T-cell (primary cell): ENCODE results near the gene ESRP2. TPM values are rescaled to one million over a fixed set of nuclear protein-coding genes. Genes with fewer than 3 reads are reported as not detected.
A peak's percentile ranks its signal among the peaks of the same experiment; 100 is the strongest.

ENCODE experiments used
- ATAC-seq, 4 experiments: fragments of 200-7000 bp in 3 of 4; fragments of 150-1000 bp in 1 of 4; cut with Tn5 transposase; replicated peaks in 1 of 4; 1 replicate in 3 of 4; 2 replicates in 1 of 4; pipeline ENCODE4 v1.10.0; 2021; ENCODE audit warnings: moderate library complexity in 3 of 4, mild to moderate bottlenecking in 2 of 4, moderate number of reproducible peaks in 1 of 4
- CTCF ChIA-PET, 2 donors: fragments of 300-600 bp; sonication (Branson Sonifier 250); formaldehyde crosslinking; loops; one replicate each; lab custom pipeline; 2022; ENCODE audit warnings: antibody characterized with exemption in 2 of 2; lab: Charles Lee
- POLR2A ChIA-PET, 2 donors: fragments of 300-600 bp; sonication (Branson Sonifier 250); formaldehyde crosslinking; loops; one replicate each; lab custom pipeline; 2022; ENCODE audit warnings: antibody characterized with exemption in 2 of 2; lab: Charles Lee
- DNase-seq, 35 experiments: peaks; one replicate each; pipeline versions ENCODE4 v3.0.0 to v3.0.0-alpha.2; 2013 to 2023
- H3K27ac ChIP-seq: one replicate; pipeline ENCODE4 v1.5.1; 2013; ENCODE audit warnings: low read length
- H3K27me3 ChIP-seq, 2 experiments: replicated peaks in 1 of 2; 1 replicate in 1 of 2; 2 replicates in 1 of 2; pipeline versions ENCODE4 v1.6.1 to v1.7.0; 2013; ENCODE audit warnings: low read length in 1 of 2, mixed read lengths in 1 of 2; ENCODE audit not compliant: control insufficient read depth in 2 of 2, insufficient read depth in 2 of 2; ENCODE audit errors: extremely low read depth in 1 of 2
- H3K36me3 ChIP-seq, 2 donors: 1 replicate in 1 of 2; 2 replicates in 1 of 2; pipeline versions ENCODE4 v1.6.1 to v1.7.0; 2013; ENCODE audit warnings: low read length in 1 of 2; ENCODE audit not compliant: control insufficient read depth in 2 of 2, insufficient read depth in 1 of 2; ENCODE audit errors: extremely low read depth in 1 of 2
- H3K4me1 ChIP-seq, 2 experiments: 1 replicate in 1 of 2; 2 replicates in 1 of 2; pipeline versions ENCODE4 v1.6.1 to v1.7.0; 2013; ENCODE audit warnings: low read length in 2 of 2, mixed read lengths in 1 of 2; ENCODE audit not compliant: insufficient read depth in 2 of 2, control insufficient read depth in 1 of 2; ENCODE audit errors: extremely low read depth in 1 of 2
- H3K4me3 ChIP-seq, 2 donors: 1 replicate in 1 of 2; 2 replicates in 1 of 2; pipeline versions ENCODE4 v1.5.1 to v1.7.0; 2013; ENCODE audit warnings: mild to moderate bottlenecking in 2 of 2, low read length in 1 of 2, moderate library complexity in 1 of 2; ENCODE audit not compliant: control insufficient read depth in 1 of 2; ENCODE audit errors: extremely low read depth in 1 of 2
- H3K9me3 ChIP-seq: 2 replicates; pipeline ENCODE4 v1.7.0; 2013
- H3K27ac Mint-ChIP-seq, 2 donors: one replicate each; pipeline ENCODE4 v1.8.0; 2020 to 2021; ENCODE audit warnings: mild to moderate bottlenecking in 2 of 2, mixed read lengths in 2 of 2
- H3K27me3 Mint-ChIP-seq, 2 donors: one replicate each; pipeline ENCODE4 v1.8.0; 2021 to 2022; ENCODE audit warnings: mixed read lengths in 2 of 2
- H3K36me3 Mint-ChIP-seq: one replicate; pipeline ENCODE4 v1.8.0; 2021; ENCODE audit warnings: mixed read lengths
- H3K4me1 Mint-ChIP-seq, 3 donors: one replicate each; pipeline ENCODE4 v1.8.0; 2020 to 2022; ENCODE audit warnings: mixed read lengths in 3 of 3, mild to moderate bottlenecking in 1 of 3
- H3K4me3 Mint-ChIP-seq, 3 donors: one replicate each; pipeline ENCODE4 v1.8.0; 2020 to 2022; ENCODE audit warnings: mild to moderate bottlenecking in 3 of 3, mixed read lengths in 3 of 3, moderate library complexity in 3 of 3
- H3K9me3 Mint-ChIP-seq, 3 donors: one replicate each; pipeline ENCODE4 v1.8.0; 2020 to 2022; ENCODE audit warnings: mixed read lengths in 3 of 3
- WGBS: methylation state at CpG from one replicate; pipeline ENCODE4 v1.1.5; 2013; ENCODE audit warnings: missing lambda C conversion rate; ENCODE audit not compliant: insufficient coverage; 5-methylcytosine and 5-hydroxymethylcytosine counted together
- total RNA-seq, 35 experiments: library from RNA in 6 of 35; stranded (reverse) in 6 of 35; fragments of 120-200 nt in 1 of 35; gene quantifications; one replicate each; pipeline versions ENCODE4 v1.2.1 to v1.2.4 and lab custom pipeline; 2013 to 2026

The ESRP2 gene
- total RNA-seq, 5 donors from 2014 or later (not counting 1 experiment from before 2014, with no cell fraction given) = 0.47 to 0.79 (median 0.62) TPM; not detected in 2

- no peak overlapping the region for H3K4me3 ChIP-seq
- peaks cover 16 to 20% of the 10 kb centered on the region in 2 experiments for H3K4me1 ChIP-seq
- Mint-ChIP-seq H3K27ac (peak overlapping the region; percentile 92), H3K4me3 (peak overlapping the region in 1 of 3 donors; percentile 27), H3K27me3 (no peaks in the 10 kb centered on the region), H3K9me3 (no peaks in the 10 kb centered on the region), H3K36me3 (peaks cover 5% of the 10 kb centered on the region), H3K4me1 (peaks cover 37 to 42% (median 42%) of the 10 kb centered on the region in 3 donors)
- ATAC-seq (no peak), DNase-seq (no peak)
- H3K36me3 ChIP-seq = peaks cover 14 to 42% of the 10 kb centered on the region in 2 donors
- H3K27ac ChIP-seq = peak overlapping the region; percentile 59
- no peaks in the 10 kb centered on the region for H3K9me3 ChIP-seq
- ChIA-PET POLR2A (interaction anchor here in 1 of 2 donors (0.5 kb wide), 1 partner anchor 606 kb away, joined by 11 read pairs; no protein-coding TSS in a partner anchor), CTCF (interaction anchor here (0.5 to 1.4 kb wide), 7 partner anchors 10 to 667 kb away, joined by 3 to 7 read pairs (median 3); no protein-coding TSS in a partner anchor)
- H3K27me3 ChIP-seq = no peaks in the 10 kb centered on the region
- 80% methylated on average over 2 of the region's 2 CpGs for WGBS
These were observed 7.9 kb downstream of the ESRP2 start for GRCh38 chr16:68227850-68228553.

GRCh38 chr16:68227183-68227793 is 8.6 kb downstream of the ESRP2 start:
- Histone ChIP-seq H3K27me3 (no peaks in the 10 kb centered on the region), H3K4me3 (no peak overlapping the region), H3K27ac (peak overlapping the region; percentile 59), H3K9me3 (no peaks in the 10 kb centered on the region), H3K36me3 (peaks cover 14 to 48% of the 10 kb centered on the region in 2 donors), H3K4me1 (peaks cover 16 to 20% of the 10 kb centered on the region in 2 experiments)
- peaks cover 37 to 42% (median 41%) of the 10 kb centered on the region in 3 donors for H3K4me1 Mint-ChIP-seq
- peak overlapping the region; percentile 92 for H3K27ac Mint-ChIP-seq
- no peaks in the 10 kb centered on the region for H3K9me3 Mint-ChIP-seq
- CTCF ChIA-PET = interaction anchor here (0.7 to 1.1 kb wide), 7 partner anchors 16 to 1463 kb away, joined by 3 to 8 read pairs (median 3); no protein-coding TSS in a partner anchor
- peaks cover 8% of the 10 kb centered on the region for H3K36me3 Mint-ChIP-seq
- WGBS = 14% methylated on average over 2 of the region's 3 CpGs
- POLR2A ChIA-PET = interaction anchor here in 1 of 2 donors (0.6 kb wide), 1 partner anchor 198 kb away, joined by 3 read pairs; no protein-coding TSS in a partner anchor
- ATAC-seq = peak; percentile 31 to 62 (median 54)
- peak overlapping the region in 1 of 3 donors; percentile 27 for H3K4me3 Mint-ChIP-seq
- no peaks in the 10 kb centered on the region for H3K27me3 Mint-ChIP-seq
- no peak for DNase-seq

GRCh38 chr16:68226116-68226515 is 9.8 kb downstream of the ESRP2 start:
- H3K4me1 Mint-ChIP-seq = peaks cover 37 to 49% (median 41%) of the 10 kb centered on the region in 3 donors
- H3K4me1 ChIP-seq = peaks cover 16 to 20% of the 10 kb centered on the region in 2 experiments
- H3K27me3 Mint-ChIP-seq = no peaks in the 10 kb centered on the region
- no peaks in the 10 kb centered on the region for H3K9me3 Mint-ChIP-seq
- no peaks in the 10 kb centered on the region for H3K27me3 ChIP-seq
- H3K4me3 Mint-ChIP-seq = no peak overlapping the region
- H3K4me3 ChIP-seq = no peak overlapping the region
- POLR2A ChIA-PET = interaction anchor here in 1 of 2 donors (1.0 kb wide), 1 partner anchor 11 kb away, joined by 4 read pairs; no protein-coding TSS in a partner anchor
- H3K27ac ChIP-seq = peak overlapping the region; percentile 10
- CTCF ChIA-PET = interaction anchor here in 1 of 2 donors (0.6 kb wide), 1 partner anchor 393 kb away, joined by 3 read pairs; no protein-coding TSS in a partner anchor
- H3K36me3 ChIP-seq = peaks cover 6 to 56% of the 10 kb centered on the region in 2 donors
- peak overlapping the region; percentile 71 to 84 for H3K27ac Mint-ChIP-seq
- H3K9me3 ChIP-seq = no peaks in the 10 kb centered on the region
- WGBS = 100% methylated on average over 2 of the region's 4 CpGs
- ATAC-seq = no peak
- no peak for DNase-seq
- peaks cover 13% of the 10 kb centered on the region for H3K36me3 Mint-ChIP-seq

GRCh38 chr16:68223072-68223471 is 12.9 kb downstream of the ESRP2 start:
- H3K9me3 Mint-ChIP-seq = no peaks in the 10 kb centered on the region
- H3K36me3 Mint-ChIP-seq = peaks cover 20% of the 10 kb centered on the region
- Histone ChIP-seq H3K36me3 (peaks cover 7 to 52% of the 10 kb centered on the region in 2 donors), H3K9me3 (no peaks in the 10 kb centered on the region), H3K27ac (no peak overlapping the region), H3K27me3 (no peaks in the 10 kb centered on the region), H3K4me1 (peaks cover 14 to 18% of the 10 kb centered on the region in 2 experiments), H3K4me3 (no peak overlapping the region)
- POLR2A ChIA-PET = interaction anchor here in 1 of 2 donors (0.5 kb wide), 1 partner anchor 102 kb away, joined by 6 read pairs; no protein-coding TSS in a partner anchor
- H3K27me3 Mint-ChIP-seq = no peaks in the 10 kb centered on the region
- DNase-seq = no peak
- no peak overlapping the region for H3K4me3 Mint-ChIP-seq
- ATAC-seq = no peak
- H3K27ac Mint-ChIP-seq = peak overlapping the region in 1 of 2 donors; percentile 74
- CTCF ChIA-PET = no interaction called here
- WGBS = no CpG with 5 or more reads among the region's 1 CpG
- H3K4me1 Mint-ChIP-seq = peaks cover 33 to 43% (median 36%) of the 10 kb centered on the region in 3 donors

- Histone ChIP-seq H3K27ac (no peak overlapping the region), H3K4me3 (no peak overlapping the region), H3K27me3 (no peaks in the 10 kb centered on the region), H3K4me1 (no peaks in the 10 kb centered on the region), H3K36me3 (peaks cover 9 to 59% of the 10 kb centered on the region in 2 donors), H3K9me3 (no peaks in the 10 kb centered on the region)
- H3K9me3 Mint-ChIP-seq = no peaks in the 10 kb centered on the region
- WGBS = 90% methylated on average over 3 of the region's 6 CpGs
- peaks cover 30% of the 10 kb centered on the region for H3K36me3 Mint-ChIP-seq
- peak overlapping the region; percentile 49 to 83 for H3K27ac Mint-ChIP-seq
- no peak for ATAC-seq
- peaks cover 19 to 20% (median 19%) of the 10 kb centered on the region in 3 donors for H3K4me1 Mint-ChIP-seq
- POLR2A ChIA-PET = no interaction called here
- CTCF ChIA-PET = no interaction called here
- H3K27me3 Mint-ChIP-seq = no peaks in the 10 kb centered on the region
- no peak for DNase-seq
- H3K4me3 Mint-ChIP-seq = no peak overlapping the region
These were observed 16.1 kb downstream of the ESRP2 start for GRCh38 chr16:68219725-68220351.
